GM12864 (cell line): ENCODE measurements around the gene BORA.

Experiments used
- DNase-seq: peaks from one replicate; pipeline ENCODE4 v3.0.0-alpha.2; 2011; ENCODE audit warnings: low read depth
- H3K4me3 ChIP-seq: 2 replicates; pipeline ENCODE4 v1.5.1; 2011; ENCODE audit warnings: mild to moderate bottlenecking, low read depth, low read length, control low read depth
- CTCF ChIP-seq: IDR thresholded peaks from 2 replicates; pipeline ENCODE4 v1.5.1; 2011; ENCODE audit warnings: low read depth, mild to moderate bottlenecking, moderate library complexity, low read length, control low read depth, inconsistent platforms; ENCODE audit errors: missing control alignments

Gene BORA

GRCh38 chr13:72727417-72728289, at the start of gene BORA, which contains the start of gene MZT1:
BORA (plus strand) TSS chr13:72727923; CDS start chr13:72728941, 1,018 bp downstream.
MZT1 (minus strand) TSS chr13:72727629; CDS start chr13:72727602, 27 bp downstream.
- DNase-seq, result peak; percentile 95
- peak within 1 kb of the TSS; percentile 93 for H3K4me3 ChIP-seq
- no peak for TF ChIP-seq CTCF

- no peak overlapping the region for H3K4me3 ChIP-seq
- no peak for DNase-seq
- no peak for TF ChIP-seq CTCF
Observed at GRCh38 chr13:72678312-72678711, 49.4 kb upstream of the BORA start.

GRCh38 chr13:72680353-72680752, 47.4 kb upstream of the BORA start:
- TF ChIP-seq CTCF, result no peak
- no peak for DNase-seq
- no peak overlapping the region for H3K4me3 ChIP-seq

GRCh38 chr13:72686766-72687165, 41.0 kb upstream of the BORA start:
- no peak overlapping the region for H3K4me3 ChIP-seq
- no peak for TF ChIP-seq CTCF
- DNase-seq, result no peak

- no peak for TF ChIP-seq CTCF
- H3K4me3 ChIP-seq, result no peak overlapping the region
- no peak for DNase-seq
Observed at GRCh38 chr13:72689181-72689696, 38.5 kb upstream of the BORA start.

GRCh38 chr13:72692884-72693514, 34.7 kb upstream of the BORA start:
- H3K4me3 ChIP-seq, result no peak overlapping the region
- DNase-seq, result no peak
- no peak for TF ChIP-seq CTCF
